ENCODE measurements around the gene AHDC1. TPM values are rescaled to one million over a fixed set of nuclear protein-coding genes. Genes with fewer than 3 reads are reported as not detected.

The AHDC1 gene
- total and polyA plus RNA-seq, 10 of the 15 experiments (the other 5 are each of a cell fraction or from before 2014, with no cell fraction given): 0.21 to 13.0 (median 1.4) TPM

GRCh38 chr1:27643600-27644368, 39.8 kb upstream of the AHDC1 start:
- ChIA-PET CTCF (interaction anchor here (1.1 to 6.0 kb wide), 5 partner anchors 10 to 36 kb away, joined by 3 to 43 read pairs (median 19); no protein-coding TSS in a partner anchor), SMC1A (ENCODE audit: uncharacterized antibody, unreplicated experiment) (interaction anchor here (0.7 to 2.1 kb wide), 7 partner anchors 15 to 36 kb away, joined by 3 to 28 read pairs (median 6); no protein-coding TSS in a partner anchor), POLR2A (interaction anchor here (0.6 to 2.4 kb wide), 5 partner anchors 12 to 602 kb away, joined by 3 to 6 read pairs (median 4); no protein-coding TSS in a partner anchor), RAD21 (ENCODE audit: unreplicated experiment) (interaction anchor here (0.5 to 2.1 kb wide), 9 partner anchors 13 to 81 kb away, joined by 3 to 25 read pairs (median 3); no protein-coding TSS in a partner anchor)
- intact Hi-C loops (cut with micrococcal nuclease; ENCODE audit: unreplicated experiment) (loop anchor here (1.0 kb wide), 1 partner anchor 16 kb away; no protein-coding TSS in a partner anchor), in situ Hi-C loops (cut with MboI) (no loop called here)
- BruUV-seq (replicated peaks): no TSS peak
- 18% methylated on average over 13 of the region's 13 CpGs for WGBS (ENCODE audit: insufficient coverage, insufficient replicate concordance, low lambda C conversion rate, missing lambda C conversion rate)
- H3K9ac ChIP-seq (ENCODE audit: control insufficient read depth, insufficient read depth, low read length): no peak overlapping the region
- peak; percentile 89 for FAIRE-seq
- H3K79me2 ChIP-seq (ENCODE audit: control insufficient read depth, insufficient read depth, low read length): no peaks in the 10 kb centered on the region
- H3K27me3 ChIP-seq (replicated peaks in 1 of 2; ENCODE audit: control insufficient read depth in 2 of 2, insufficient read depth in 2 of 2, low read length in 1 of 2): no peaks in the 10 kb centered on the region
- no peak for DNase-seq (ENCODE audit: low read depth, low spot score)
- no peaks in the 10 kb centered on the region for H4K20me1 ChIP-seq (ENCODE audit: control insufficient read depth, insufficient read depth)
- H3K36me3 ChIP-seq (ENCODE audit: control insufficient read depth in 2 of 2, insufficient read depth in 2 of 2, low read length in 1 of 2): no peaks in the 10 kb centered on the region
- ATAC-seq: peak; percentile 99
- peaks cover 8% of the 10 kb centered on the region for H3K4me1 ChIP-seq (ENCODE audit: control insufficient read depth, insufficient read depth, low read length)
- peak overlapping the region; percentile 70 for H2AFZ ChIP-seq (ENCODE audit: control insufficient read depth, low read depth, low read length)
- H3K4me3 ChIP-seq: no peak overlapping the region
- no peak overlapping the region for H3K27ac ChIP-seq (ENCODE audit: control insufficient read depth, insufficient read depth)
- H3K4me2 ChIP-seq (ENCODE audit: control insufficient read depth, insufficient read depth): peak overlapping the region; percentile 41; the same call in 1 of the 2 replicates
- H3K9me3 ChIP-seq (replicated peaks; ENCODE audit: control insufficient read depth, insufficient read depth, low read length): no peaks in the 10 kb centered on the region
- TF ChIP-seq RCOR1 (conservative IDR thresholded peaks at IDR 0.05; ENCODE audit: low read depth, low read length) (0 out of 2 replicates have a peak, but pooled peaks have one; percentile 16), NBN (IDR thresholded peaks at IDR 0.05) (peak; percentile 55), HDAC2 (IDR thresholded peaks at IDR 0.05) (no peak), FOXM1 (IDR thresholded peaks at IDR 0.05; ENCODE audit: low read depth, low read length) (peak; percentile 15; the same call in 1 of the 2 replicates), CTCF (IDR thresholded peaks at IDR 0.05 in 2 of 3, conservative IDR thresholded peaks at IDR 0.05 in 1 of 3; ENCODE audit: control insufficient read depth in 2 of 3, extremely low read depth in 1 of 3, insufficient read depth in 1 of 3, low read depth in 3 of 3, low read length in 3 of 3) (peak; percentile 80 to 98 (median 94)), ZNF687 (IDR thresholded peaks at IDR 0.05) (peak; percentile 72; the same call in 1 of the 2 replicates), SRF (IDR thresholded peaks at IDR 0.05; ENCODE audit: low read depth in 2 of 2, low read length in 2 of 2) (peak in 1 of 2 experiments; percentile 69; a peak in 1 of 4 replicates), NKRF (conservative IDR thresholded peaks at IDR 0.05) (no peak), KAT2A (conservative IDR thresholded peaks at IDR 0.05; ENCODE audit: control insufficient read depth, low read depth, low read length) (no peak), SMC3 (IDR thresholded peaks at IDR 0.05; ENCODE audit: borderline replicate concordance, low read length) (peak; percentile 90), TCF3 (IDR thresholded peaks at IDR 0.05; ENCODE audit: borderline replicate concordance, insufficient read depth, low read depth, low read length) (no peak)
- TF ChIP-seq, protein P1, sequence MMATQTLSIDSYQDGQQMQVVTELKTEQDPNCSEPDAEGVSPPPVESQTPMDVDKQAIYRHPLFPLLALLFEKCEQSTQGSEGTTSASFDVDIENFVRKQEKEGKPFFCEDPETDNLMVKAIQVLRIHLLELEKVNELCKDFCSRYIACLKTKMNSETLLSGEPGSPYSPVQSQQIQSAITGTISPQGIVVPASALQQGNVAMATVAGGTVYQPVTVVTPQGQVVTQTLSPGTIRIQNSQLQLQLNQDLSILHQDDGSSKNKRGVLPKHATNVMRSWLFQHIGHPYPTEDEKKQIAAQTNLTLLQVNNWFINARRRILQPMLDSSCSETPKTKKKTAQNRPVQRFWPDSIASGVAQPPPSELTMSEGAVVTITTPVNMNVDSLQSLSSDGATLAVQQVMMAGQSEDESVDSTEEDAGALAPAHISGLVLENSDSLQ (IDR thresholded peaks at IDR 0.05): peak; percentile 15; the same call in 1 of the 2 replicates
